Transverse colon (tissue), 3 donors: ENCODE data around the gene SEZ6L2.

Experiments used
- CTCF ChIP-seq, 5 experiments: fragments of 200-600 bp in 3 of 5; fragments of 450-650 bp in 2 of 5; sonication (generic) in 3 of 5; IDR thresholded peaks; 1 replicate in 2 of 5; 2 replicates in 3 of 5; pipeline ENCODE4 v1.5.1; 2016 to 2017; ENCODE audit warnings: antibody characterized with exemption in 5 of 5, inconsistent platforms in 3 of 5, mild to moderate bottlenecking in 2 of 5, moderate library complexity in 1 of 5
- POLR2A ChIP-seq: fragments of 450-650 bp; IDR thresholded peaks from one replicate; pipeline ENCODE4 v1.6.1; 2016; ENCODE audit warnings: antibody characterized with exemption, mild to moderate bottlenecking, moderate library complexity

DNA sequence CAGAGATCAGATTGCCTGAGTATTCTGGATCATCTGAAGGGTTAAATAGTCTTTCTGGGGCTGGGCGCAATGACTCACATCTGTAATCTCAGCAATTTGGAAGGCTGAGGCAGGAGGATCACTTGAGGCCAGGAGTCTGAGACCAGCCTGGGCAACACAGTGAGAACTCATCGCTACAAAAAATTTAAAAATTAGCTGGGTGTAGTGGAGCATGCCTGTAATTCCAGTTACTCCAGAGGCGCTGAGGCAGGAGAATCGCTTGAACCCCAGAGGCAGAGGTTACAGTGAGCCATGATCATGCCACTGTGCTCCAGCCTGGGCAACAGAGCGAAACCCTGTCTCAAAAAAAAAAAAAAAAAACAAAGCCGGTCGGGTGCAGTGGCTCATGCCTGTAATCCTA, 63.4 kb downstream of the SEZ6L2 start:
- TF ChIP-seq CTCF (IDR thresholded peaks at IDR 0.05), result no peak
- no peak for TF ChIP-seq POLR2A
